H4 (cell line): ENCODE results near the gene TMEM53. TPM values are rescaled to one million over a fixed set of nuclear protein-coding genes. Genes with fewer than 3 reads are reported as not detected.

Experiments used
- DNase-seq: peaks from one replicate; pipeline ENCODE4 v3.0.0-alpha.2; 2015; ENCODE audit warnings: low spot score
- total RNA-seq: library from RNA; depleted of rRNA; stranded (reverse); fragments of >200 nt; shearing (Covaris generic); gene quantifications from 2 replicates; pipeline ENCODE4 v1.2.3, GENCODE V29; 2014

Gene TMEM53
- total RNA-seq, 1 experiment from 2014 or later: 18.4 TPM

DNA sequence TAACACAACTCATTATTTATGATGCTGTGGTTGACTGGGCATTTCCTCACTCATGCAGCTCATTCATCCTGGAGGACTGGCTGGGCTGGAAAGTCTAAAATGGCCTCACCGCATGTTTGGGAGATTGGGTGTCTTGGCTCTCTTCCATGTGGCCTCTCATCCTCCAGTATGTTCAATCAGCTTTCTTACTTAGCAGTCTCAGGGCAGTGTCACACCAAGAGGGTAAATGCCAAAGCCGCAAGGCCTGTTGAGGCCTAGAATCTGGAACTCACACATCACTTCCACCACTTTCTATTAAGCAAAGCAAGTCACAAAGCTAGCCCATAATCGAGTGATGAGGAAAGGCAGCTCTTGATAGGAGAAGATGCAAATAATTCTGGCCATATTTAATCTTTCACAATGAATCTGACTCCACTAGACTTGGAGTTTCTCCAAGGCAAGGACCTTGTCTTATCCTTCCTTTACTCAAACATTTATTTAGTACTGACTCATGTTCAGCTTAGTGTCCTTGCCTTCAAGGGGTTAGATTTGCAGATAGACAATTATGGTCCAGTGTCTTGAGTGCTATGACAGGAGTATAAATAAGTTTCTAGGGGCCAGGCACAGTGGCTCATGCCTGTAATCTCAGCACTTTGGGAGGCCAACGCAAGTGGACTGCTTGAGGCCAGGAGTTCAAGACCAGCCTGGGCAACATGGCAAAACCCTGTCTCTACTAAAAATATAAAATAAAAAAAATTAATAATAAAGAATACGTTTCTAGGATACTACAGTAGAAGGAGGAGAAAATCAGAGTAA is 45.1 kb downstream of the TMEM53 start:
- no peak for DNase-seq

DNA sequence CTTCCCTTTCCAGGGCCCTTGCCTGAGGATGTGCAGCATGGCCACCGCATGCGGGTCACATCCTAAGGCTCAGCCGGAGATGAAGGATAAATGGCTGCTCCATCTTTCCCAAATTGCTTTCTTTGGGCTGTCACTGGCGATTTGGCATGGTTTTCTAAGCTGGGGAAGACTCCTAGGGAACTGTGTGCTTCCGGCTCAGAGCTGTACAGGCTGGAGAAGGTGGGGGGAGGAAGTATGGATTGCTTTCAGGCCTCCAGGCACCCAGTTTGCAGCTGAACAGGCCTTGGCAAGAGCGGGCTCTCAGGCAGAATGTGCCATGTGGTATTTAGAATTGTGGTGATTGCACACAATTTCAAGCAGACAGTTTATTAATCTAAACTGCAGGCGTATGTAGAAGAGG is 48.9 kb downstream of the TMEM53 start:
- DNase-seq: no peak

DNA sequence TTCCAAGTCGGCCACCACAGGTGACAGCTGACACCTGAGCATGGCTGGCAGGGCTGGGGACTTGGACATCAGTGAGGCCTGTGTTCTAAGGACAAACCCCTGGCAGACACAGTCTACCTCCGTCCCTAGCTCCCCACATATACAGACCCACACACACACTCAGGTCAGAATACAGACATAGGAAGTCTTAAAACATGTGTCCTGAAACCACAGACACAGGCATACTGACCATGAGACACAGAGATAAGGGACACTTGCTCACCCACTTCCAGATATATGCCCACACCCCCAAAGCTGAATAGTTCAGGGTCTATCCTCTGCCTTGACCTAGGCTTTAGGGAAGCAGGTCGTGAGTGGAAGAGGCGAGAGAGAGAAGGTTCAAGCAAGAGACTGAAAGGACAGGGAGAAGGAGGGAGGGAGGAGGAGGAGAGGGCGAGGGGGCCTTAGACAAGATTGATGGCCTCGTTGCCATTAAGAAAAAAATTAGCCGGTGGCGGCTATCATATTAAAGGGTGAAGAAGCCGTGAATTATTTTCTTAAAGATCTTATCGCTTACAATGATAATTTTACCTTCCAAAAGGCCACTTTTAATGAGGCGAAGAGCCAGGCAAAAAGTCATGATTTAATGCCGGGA is 49.9 kb downstream of the TMEM53 start:
- DNase-seq: no peak

GRCh38 chr1:44621841-44622286 is 52.4 kb downstream of the TMEM53 start:
- DNase-seq: no peak

GRCh38 chr1:44620072-44620471 is 54.2 kb downstream of the TMEM53 start:
- no peak for DNase-seq

- DNase-seq: peak; percentile 35
Observed at GRCh38 chr1:44619261-44619900, 54.9 kb downstream of the TMEM53 start.

DNA sequence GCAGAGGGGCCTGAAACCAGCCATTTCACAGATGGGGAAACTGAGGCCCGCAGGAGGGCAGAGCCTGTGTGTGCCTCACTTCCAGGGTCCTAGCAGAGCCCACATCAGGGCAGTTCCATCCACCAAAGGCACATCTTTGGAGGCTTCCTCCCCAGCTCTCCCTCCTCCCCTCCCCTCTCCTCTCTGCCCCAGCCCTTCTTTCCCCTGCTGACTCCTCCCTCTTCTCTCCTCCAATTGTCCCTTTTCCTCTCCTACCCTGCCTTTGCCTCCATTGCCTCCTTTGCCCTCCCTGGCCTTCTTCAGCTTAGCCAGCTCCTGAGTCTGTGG is 56.6 kb downstream of the TMEM53 start:
- DNase-seq: no peak

GRCh38 chr1:44616991-44617702 is 57.1 kb downstream of the TMEM53 start:
- no peak for DNase-seq

GRCh38 chr1:44616284-44616990 is 57.8 kb downstream of the TMEM53 start:
- DNase-seq: no peak

GRCh38 chr1:44613941-44614340 is 60.3 kb downstream of the TMEM53 start:
- no peak for DNase-seq

DNA sequence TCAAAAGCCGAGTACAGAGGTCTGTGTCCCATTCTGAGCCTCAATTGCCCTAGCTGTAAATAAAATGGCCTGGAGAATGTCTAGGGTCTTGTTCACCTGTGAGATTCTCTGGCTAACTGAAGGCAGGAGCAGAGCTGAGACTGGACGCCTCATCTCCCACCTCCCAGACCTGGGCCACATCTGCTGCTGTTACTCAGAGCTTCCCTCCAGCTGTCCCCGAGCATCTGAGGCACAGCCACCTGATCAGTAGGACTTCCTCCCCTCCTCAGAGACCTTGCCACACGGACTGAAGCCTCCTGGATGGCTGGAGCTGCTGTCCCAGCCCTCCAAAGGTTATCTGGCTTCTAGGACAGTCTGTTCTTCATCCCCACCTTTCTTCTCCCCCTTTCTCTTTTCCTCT is 62.4 kb downstream of the TMEM53 start:
- DNase-seq: no peak

- no peak for DNase-seq
Observed at GRCh38 chr1:44611419-44611818, 62.9 kb downstream of the TMEM53 start.

DNA sequence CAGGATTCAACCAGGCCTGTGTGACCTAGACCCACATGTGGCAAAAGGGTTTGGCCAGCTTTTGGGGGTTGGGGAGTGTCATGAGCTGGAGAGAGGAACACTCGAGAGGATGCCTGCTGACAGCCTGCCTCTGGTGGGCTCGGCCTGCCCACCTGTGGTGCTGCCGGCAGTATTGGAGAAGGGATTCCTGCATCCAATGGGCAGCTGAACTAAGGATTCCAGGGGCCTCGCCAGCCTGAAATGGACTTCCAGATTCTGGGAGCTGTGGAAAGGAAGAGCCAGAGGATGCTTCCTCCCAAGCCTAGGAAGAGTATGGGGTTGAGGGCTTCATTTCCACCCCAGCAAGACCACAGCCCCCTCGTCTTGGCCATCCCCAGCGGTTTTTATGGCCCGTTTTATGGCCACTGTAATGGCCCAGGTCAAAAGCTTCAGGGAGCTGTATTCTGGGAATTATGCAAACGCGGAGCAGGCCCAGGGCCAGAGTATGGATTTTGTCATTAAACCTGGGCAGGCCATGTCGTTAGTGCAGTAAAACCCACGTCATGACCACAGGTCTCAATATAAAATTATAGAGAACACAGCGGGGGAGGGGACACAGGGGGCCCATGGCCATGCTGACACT is 63.6 kb downstream of the TMEM53 start:
- no peak for DNase-seq

DNA sequence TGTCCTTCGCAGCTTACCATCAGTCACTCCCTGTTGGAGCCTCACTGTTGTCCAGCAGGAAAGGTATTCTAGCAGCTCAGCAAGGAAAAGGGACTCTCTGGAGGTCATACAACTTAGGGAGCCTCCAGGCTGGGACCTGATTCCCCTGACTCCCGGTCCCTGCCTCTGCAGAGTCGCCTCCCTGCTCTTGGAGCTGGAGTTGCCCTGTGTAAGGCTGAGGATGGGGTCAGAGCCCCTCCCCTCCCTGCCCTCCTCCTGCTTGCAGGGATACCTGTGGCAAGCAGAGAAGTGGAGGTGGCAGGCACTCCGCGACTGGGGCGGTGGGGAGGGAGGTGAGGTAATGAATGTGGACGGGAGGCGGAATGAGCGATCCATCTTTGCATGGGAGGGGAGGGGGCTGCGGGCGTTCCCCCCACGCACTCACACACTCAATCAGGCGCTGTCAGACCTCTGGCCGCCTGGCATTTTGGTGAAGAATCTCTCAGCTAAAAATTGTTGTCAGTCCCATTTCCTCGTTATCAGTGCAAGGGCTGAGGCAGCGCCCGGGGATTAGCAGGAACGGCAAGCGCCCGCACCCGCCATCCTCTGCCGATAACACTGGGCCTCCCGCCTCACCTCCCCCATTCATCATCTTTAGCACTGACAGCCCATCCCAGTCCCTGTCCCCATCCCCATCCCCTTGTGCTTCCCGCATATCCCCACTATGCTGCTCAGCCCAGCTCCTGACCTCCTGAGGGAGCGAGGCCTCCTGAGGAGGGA is 64.3 kb downstream of the TMEM53 start:
- no peak for DNase-seq

DNA sequence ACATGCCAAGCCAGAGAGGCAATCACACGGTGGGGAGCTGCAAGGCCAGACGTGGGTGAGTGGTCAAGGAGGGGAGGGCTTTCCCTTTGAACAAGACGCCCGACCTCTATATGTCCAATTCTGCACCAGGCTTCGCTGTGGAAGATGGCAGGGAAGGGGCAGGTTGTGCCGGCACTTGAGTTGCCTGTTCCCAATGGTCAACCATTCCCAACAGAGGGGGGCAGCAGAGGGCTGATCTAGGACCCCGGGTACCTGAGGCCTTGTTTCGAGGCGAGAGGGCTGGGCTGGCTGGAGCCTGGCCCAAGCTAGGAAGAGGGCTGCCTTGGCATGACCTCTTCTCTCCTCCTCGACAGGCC is 64.9 kb downstream of the TMEM53 start:
- no peak for DNase-seq

DNA sequence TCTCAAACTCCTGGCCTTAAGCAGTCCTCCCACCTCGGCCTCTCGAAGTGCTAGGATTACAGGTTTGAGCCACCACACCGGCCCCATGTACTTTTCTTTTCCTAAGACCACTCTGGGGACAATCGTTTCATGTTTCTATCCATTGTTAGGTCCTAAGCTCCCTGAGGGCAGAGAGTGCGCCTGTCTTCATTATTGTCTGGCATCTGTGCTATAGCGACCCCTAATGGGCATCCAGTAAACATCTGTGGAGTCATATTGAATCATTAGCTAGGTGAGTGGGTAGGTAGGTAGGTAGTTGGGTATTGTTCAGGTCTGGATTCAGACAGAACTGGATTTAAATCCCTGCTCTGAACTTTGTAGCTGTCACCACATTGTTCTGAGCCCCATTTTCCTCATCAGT is 66.1 kb downstream of the TMEM53 start:
- no peak for DNase-seq

DNA sequence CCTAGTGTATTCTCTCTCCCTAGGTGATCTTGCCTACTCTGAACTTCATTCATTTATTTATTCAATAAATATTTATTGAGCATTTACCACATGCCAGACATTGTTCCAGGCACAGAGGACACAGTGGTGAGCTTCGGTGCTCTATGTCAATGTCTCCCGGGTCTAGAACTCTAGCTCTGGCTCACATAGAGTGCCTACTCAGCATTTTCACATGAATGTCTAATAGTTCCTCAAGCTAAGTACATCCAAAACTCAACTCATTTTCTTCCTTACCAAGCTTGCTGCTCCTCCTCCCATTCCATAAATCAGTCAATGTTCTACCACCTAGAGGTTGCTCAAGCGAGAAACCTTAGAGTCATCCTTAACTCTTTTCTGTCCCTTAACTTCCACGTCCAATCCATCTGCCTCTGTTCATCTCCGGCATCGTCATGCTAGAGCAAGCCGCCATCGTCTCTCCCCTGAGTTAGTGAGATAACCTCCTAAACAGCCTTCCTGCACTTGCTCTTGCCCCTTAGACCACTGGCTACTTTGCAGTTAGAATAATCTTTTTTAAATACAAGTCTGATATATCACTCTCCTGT is 67.5 kb downstream of the TMEM53 start:
- no peak for DNase-seq

DNA sequence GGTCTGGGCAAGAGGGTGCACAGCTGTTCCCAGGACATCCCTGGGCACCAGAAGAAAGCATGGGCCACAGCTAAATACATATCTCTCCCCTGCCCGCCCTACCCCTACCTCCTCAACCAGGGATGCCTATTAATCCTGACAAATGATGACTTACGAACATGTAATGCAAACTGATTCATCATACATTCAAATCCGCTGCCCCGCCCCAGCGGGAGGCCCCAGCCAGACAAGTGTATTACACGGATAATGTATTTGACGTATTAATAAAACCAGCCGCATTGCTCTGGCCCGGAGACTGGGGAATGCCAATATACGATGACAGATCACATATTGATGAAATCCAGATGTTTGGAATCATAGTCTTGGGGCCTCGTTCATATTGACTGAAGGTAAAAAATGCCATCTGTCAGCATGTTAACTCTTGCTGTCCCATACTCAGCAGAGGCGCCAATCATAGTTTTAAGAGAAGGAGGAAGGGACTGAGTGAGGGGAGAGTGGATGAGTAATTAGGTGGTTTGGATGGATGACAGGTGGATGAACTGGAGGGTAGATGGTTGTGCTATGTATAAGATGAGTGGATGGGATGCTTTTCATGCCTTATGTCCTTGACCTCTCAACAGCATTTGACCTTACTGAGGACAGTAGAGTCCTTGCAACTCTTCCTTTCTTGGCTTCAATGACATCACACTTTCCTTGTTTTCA is 68.2 kb downstream of the TMEM53 start:
- no peak for DNase-seq

GRCh38 chr1:44604157-44604955 is 69.9 kb downstream of the TMEM53 start:
- DNase-seq: no peak
